Sciatic nerve (tissue), 2 donors: ENCODE results near the gene PTPRM. TPM values are rescaled to one million over a fixed set of nuclear protein-coding genes. Genes with fewer than 3 reads are reported as not detected.

Source experiments
- ATAC-seq: fragments of 200-7000 bp; cut with Tn5 transposase; one replicate; pipeline ENCODE4 v1.9.1; 2020; ENCODE audit warnings: mild to moderate bottlenecking, moderate library complexity
- DNase-seq: peaks from one replicate; pipeline ENCODE4 v3.0.0-alpha.2; 2020; ENCODE audit warnings: low spot score
- intact Hi-C: fragments of 100-400 bp; cut with DNase I; formaldehyde crosslinking; loops from one replicate; pipeline ENCODE4 v1.14.2; 2022
- total RNA-seq: library from RNA; stranded (reverse); fragmentation: NEBNext Ultra II Directional; extraction: Animal tissue kit (Norgen Biotek cat#: 25700); gene quantifications from one replicate; pipeline ENCODE4 v1.2.1, GENCODE V29; 2021
- donor health status: DM: no; HTN: no; CAD: no.
- donor health status: DM: no; HTN: no; CAD: no.

Gene PTPRM
- total RNA-seq, 1 donor from 2014 or later, result 66.5 TPM

DNA sequence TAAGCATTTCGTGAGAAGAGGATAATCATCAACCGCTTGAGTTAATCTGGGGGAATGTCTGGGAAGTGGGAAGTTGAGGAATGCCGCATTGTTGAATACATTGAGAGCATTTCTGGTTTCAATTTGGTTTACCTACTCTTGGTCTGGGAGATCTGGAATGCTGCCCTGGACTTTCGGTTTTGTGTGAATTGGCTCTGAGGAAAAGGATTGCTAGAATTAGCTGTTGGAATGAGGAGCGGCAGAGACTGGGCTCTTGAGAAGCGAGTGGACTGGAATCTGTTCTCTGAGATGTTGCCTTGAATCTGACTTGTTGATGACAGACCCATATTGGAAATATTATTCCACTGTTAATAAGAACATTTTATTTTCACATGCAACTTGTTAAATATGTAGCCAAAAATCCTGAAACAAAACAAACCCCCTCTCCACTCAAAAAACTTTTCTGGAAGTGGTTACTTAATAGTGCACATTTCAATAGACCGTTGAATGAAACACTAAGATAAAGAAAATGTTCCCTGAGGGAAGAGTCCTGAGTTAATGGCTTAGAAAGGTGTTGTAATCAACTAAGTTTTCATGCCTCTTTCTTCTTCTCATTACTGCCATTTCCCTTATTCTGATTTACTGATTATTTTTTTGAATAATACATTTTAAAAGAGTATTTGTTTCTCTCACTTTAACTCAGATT is 50.8 kb downstream of the PTPRM start:
- peak; percentile 63 for DNase-seq
- ATAC-seq, result peak; percentile 84
- intact Hi-C loops, result no loop called here

DNA sequence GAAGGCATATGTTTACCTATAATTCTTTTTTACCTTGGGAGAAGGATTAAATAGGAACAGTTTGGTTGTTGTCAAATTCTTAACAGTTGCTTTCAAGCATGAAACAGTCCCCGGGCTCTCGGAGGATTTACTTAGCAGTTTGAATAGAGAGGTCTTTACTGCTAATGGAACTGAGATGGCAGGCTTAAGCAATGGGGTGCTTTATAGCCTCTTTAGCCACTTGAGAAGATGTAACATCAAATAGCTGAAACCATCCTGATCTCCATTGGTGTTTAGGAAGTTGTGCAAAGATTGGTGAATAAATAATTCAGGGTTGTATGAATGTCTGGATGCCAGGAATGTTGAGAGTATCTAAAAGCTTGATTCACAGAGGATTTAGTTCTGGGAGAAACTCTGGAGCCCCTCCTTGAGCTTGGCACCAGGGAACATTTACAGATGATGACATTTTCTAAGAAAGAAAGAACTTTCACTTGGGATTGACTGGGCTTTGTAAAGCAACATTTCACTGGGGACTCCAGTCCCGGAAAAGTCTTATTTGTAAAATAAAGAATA is 51.9 kb downstream of the PTPRM start:
- intact Hi-C loops, result no loop called here
- DNase-seq, result no peak
- ATAC-seq, result peak; percentile 19

DNA sequence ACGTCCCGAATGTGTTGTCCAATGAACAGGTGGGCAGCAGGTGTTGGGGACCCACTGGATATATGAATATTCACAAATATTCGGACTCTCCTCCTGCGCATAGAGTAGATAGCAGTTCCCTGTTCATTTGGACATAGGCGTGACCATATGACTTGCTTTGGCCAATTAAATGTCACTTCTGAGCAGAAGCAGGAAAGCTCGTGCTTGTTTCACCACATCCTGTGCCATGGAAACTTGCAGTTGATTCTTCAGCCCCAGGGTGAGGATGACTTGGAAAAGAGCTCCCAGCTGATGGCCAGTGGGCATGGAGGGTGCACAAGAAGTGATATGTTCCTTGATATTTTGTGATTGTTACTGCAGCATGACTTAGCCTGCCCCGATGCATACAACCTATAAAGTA is 52.6 kb downstream of the PTPRM start:
- intact Hi-C loops, result no loop called here
- no peak for ATAC-seq
- no peak for DNase-seq

DNA sequence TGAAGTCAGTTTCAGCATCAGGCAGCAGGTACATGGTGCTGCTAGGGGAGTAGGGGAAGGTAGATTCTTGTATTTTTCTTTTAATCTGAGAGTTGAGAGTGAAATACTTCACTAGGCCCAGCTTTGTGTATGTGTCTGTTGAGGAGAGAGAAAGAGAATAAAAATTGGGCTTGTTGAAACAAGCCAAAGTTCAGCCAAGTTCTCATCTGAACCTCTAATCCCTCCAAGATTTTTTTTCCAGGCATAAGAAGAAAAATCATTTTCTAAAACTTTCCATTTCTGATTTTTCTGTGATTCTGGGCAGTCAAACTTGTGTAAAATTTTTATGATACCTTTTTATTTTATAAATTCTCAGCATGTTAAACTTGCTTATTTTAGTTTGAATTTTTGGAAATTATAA is 55.6 kb downstream of the PTPRM start:
- no peak for ATAC-seq
- intact Hi-C loops, result no loop called here
- no peak for DNase-seq

DNA sequence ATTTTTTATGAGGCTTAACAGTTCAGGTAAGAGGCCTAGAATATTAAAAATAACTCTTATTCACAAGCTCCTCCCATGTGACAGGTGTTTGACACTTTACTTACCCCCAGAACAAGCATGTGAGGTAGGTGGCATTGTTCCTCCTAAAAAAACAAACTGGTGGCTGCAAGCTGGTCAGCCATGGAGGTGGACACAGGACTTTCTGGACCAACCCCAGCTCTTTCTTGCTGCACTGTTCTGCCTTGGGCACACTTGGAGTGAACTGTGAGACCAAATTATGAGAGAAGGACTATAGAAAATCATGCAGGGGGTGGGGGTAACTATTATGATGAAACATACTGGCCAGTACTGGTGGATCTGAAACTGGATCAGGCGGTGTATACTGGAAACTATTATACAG is 56.6 kb downstream of the PTPRM start:
- DNase-seq (no peak), ATAC-seq (no peak)

DNA sequence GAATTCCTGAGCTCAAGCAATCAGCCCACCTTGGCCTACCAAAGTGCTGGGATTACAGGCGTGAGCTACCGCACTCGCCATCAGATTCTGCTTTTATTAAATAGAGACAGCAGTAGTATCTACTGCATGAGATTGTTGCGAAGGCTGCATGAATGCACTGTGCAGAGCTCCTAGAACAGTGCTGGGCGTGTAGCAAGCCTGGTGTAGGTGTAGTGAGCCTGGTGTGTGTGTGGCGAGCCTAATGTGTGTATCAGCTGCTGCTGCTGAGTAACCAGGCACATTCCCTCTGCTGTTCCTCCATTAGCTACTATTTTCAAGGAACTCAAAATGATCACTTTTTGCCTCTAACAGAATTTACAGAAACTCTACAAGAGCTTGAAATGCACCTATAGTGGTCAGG is 57.6 kb downstream of the PTPRM start:
- ATAC-seq, result no peak
- DNase-seq, result no peak
- intact Hi-C loops, result no loop called here

More for the DNA sequence above, 56.6 kb downstream of the PTPRM start:
- intact Hi-C loops, result no loop called here

DNA sequence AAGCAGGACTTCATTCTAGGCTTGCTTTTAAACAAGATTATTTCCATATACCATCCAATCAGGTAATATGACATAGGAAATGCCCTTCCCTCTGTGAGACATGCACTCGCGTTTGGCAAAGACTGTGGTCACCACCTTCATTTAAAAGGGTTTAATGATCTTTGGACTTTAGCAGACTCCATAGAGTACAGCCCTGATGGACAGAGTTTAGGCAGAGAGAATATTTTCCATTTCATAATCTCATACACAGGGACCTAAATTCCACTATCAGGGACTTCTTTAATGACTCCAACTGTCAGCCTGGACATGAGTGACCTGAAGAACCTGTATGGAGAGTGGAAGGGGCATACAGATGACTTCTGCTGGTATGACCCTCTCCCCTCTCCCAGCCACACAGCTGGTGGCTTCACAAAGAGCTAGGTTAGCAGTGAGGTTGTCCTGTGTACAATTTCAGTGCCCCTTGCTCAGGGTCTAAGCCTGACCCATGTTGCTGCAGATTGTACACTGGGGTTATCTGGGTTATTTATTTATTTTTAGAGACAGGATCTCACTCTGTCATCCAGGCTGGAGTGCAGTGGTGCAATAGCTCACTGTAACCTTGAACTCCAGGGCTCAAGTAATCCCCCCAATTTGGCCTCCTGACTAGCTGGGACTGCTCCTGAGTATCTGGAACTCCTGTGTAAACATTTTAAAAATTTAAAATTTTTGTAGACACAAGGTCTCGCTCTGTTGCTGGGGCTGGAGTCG is 59.2 kb downstream of the PTPRM start:
- DNase-seq, result no peak
- peak; percentile 48 for ATAC-seq
- intact Hi-C loops, result no loop called here

DNA sequence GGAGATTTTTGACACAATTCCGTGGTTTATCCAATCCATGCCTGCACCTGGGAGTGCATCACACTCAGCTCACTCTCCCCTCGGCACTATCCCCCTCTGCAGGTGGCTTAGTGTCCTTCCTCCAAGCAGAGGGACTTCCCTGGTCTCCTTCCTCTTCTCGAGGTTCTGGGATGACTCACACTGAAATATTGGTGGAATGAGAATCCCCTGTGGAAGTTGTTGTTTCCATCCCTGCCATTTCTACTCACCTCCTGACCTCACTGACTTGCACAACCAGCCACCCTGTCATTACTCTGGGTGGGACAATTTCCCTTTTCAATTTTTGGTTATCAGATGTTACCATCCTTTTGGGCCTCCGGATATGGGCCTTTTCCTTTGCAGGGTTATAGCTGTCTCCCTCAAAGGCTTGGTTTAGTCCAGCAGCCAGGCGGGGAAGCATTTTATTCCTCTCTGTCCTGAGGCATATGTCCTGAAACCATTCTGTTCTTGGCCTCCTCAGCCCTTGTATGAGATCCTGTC is 59.9 kb downstream of the PTPRM start:
- no peak for DNase-seq
- intact Hi-C loops, result no loop called here
- ATAC-seq, result peak; percentile 85

DNA sequence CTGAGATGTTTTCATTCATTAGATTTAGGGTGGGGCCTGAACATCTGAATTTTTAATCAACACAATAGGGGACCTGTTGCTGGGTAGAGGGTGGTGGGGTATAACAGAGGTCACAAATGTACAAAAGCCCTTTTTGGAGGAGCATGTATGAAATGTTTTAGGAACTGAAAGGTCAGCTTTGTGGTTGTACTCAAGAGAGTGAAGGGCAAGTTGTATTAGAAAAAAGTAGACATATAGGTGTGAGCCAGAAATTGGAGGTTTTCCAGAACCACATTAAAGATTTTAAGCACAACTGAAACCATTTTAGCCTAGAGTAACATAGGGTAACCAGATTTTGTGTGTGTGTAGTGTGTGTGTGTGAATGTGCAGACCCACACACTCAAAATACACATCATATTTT is 62.3 kb downstream of the PTPRM start:
- DNase-seq (no peak), ATAC-seq (no peak)
- intact Hi-C loops, result no loop called here

DNA sequence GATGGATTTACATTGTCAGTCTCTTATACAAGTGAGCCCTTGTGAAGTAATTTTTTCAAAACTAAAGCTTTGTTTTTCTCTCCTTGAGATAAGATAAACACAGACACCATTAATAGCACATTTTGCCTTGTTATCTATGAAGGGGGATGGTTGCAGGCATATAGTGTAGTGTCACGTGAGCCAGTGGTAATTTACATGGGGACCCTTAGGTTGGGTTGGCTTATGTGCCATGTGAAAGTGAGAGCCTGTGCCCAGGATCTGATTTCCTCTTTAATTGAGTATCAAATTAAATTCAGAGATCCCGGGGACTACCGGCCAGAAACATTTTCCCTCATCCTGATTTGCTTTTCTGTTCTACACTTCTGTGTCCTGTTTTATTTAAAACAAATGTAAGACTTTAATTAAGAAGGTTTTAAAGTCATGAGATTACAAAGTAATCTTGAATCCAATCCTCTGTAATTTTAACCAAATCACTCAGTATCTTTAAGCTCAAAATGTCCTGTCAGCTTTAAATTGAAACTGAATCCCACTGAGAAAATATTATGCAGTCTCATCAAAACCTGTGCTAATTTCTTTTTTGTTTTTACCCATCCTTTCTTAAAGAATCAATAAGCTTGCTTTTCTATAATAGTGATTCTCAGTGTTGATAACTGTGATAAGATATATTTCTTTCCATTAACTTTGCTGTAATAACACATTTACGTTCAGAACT is 63.8 kb downstream of the PTPRM start:
- intact Hi-C loops, result no loop called here
- DNase-seq, result no peak
- no peak for ATAC-seq

DNA sequence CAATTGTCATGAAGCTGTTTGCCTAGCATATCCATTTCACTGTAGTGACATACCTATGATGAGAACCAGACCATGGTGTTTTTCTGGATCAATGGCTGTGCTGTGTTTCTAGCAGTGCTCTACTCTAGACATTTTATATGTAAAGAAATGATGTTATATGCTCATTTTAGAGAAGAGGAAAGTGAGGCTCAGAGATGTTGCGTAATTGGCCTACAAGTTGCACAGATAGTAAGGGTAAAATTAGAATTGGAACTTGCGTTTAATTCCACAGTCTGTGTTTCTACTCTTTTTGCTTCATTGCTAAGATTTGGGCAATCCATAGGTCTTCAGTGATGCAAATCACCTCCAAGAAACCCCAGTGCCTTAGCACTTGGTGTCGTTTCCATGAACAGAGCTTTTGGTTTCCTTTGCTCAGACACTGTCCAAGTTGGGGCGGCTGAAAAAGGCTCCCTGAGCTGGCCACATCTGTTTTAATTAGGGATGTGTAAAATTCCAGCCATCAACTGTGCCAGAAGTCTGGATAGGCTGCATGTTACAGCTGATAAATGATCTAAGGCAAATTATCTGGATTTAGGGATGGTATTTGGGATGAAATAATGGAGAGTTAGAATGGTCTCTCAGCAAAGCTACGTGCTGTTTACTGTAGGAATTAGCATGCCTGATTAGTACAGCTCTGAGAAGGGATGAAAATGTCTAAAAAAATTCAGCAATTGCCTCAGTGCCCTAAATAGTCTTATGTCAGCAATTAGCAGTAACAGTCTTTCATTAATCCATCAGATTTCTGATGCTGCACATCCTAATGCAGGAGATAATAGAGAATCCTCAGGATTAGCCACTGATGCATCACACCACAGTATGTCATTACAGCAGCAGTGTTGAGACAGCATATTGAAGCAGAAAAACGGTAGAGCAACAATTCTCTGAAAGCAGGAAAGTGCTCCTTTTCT is 65.3 kb downstream of the PTPRM start:
- DNase-seq (no peak), ATAC-seq (no peak)
- intact Hi-C loops, result no loop called here

DNA sequence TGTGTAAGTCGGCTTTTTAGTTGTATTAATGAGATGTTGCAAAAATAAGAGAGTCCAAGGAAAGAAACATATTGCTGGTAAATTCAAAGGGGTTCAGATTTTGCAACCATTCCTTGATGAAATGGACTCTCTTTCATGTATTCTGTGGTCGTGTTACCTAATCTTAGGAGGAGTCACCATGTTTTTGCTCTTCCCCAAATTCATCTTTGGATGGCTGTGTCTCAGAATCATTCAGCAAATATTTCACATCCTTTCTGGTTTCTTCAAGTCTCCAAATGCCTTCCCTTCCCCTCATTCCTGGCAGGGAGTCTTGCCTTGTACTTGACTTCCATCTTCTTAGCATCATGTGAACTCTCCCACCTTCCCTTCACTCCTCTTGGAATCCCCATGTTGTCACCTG is 66.1 kb downstream of the PTPRM start:
- intact Hi-C loops, result no loop called here
- no peak for DNase-seq
- ATAC-seq, result no peak

DNA sequence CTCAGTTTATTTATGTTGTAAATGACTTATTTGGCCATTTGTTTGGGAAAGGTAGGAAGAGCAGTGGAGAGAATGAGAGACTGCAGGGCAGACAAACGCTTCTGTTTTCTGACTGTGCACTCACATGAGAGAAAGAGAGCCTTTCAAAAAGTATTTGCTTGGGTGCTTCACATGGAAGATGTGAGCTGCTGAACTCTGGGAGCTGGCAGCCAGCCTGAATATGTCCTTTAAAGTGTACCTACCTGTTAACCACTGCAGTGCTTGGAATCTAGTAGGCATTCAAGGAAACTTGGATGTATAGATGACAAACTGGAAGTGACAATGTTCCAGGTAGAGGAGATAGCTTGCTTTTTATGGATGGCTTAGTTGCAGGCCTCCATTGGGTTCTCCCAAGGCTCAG is 68.8 kb downstream of the PTPRM start:
- ATAC-seq (no peak), DNase-seq (no peak)
- intact Hi-C loops, result no loop called here

DNA sequence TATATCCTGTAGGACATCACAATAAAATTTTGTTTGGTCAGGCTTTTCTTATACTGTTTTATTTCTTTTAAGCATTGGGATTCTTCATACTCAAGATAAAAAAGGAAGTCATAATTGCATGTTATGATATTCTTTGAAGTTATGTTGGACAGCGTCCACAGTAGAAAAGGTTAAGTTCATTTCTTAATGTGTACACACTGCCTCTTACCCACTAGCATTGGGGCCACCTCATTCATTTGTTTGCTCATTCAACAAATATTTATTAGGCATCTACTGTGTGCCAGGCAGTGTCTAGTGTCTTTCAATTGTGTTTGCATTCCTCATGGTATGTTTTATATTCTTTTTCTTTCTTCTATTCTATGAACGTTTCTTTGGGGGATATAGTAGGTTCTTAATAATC is 70.2 kb downstream of the PTPRM start:
- DNase-seq (no peak), ATAC-seq (no peak)
- intact Hi-C loops, result no loop called here

DNA sequence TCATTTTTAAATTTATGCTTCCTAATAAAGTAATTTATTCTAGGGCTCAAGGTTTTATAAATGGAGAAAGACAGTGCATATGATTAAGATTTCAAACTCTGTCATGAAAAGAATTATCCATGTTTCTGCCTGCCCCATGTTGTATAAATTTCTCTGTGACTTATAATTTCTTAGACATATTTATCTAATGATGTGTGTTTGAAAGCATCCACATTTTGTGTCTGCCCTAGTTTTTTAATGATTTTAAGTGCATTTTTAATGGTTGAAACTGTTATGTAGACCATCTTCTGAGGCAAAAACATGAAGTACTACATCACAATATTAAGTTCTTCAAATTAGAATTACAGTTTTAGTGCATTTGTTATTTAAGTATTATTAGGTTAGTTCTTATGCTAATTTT is 71.2 kb downstream of the PTPRM start:
- DNase-seq (no peak), ATAC-seq (no peak)
- intact Hi-C loops, result no loop called here

DNA sequence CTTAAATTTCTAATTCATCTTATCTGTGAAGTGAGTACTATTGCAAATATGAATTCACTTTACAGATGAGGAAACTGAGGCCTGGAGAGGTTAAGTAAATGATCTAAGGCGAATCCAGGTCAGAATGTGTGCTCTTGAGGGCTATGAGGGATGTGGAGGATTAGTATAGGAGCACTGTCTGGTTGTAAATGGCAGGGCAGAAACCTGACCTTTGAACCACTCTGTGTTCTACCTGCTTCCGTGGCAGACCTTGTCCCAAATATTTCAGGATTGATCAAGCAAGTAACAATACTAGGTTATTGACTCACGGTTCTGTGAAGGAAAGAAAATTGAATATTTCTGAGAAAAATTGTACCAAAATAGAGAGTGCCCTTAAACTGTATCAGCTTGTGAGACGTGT is 74.7 kb downstream of the PTPRM start:
- intact Hi-C loops, result no loop called here

DNA sequence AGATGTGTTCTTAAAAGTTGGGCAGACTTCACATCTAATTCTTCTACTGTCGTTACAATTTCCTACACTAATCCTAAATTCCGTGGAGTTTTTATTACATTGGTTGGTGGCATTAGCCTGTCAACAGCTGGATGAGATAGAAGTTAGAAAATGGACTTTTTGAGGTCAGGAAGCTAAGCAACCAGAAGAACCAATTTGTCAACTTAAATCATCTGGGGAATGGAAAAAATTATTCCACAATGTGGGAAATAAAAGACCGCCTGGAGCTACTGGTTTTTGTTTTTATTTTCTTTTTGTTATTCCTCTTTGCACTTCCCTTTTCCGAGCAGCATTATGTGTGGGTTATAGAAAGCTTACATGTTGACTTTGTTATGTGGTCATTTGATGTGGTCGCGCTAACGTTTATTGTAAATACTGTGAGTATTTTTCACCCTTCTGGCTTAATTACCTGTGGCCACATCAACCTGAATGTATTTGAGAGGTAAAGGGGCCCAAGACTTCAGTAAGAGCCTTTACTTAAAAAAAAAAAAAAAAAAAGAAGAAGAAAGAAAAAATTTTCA is 75.3 kb downstream of the PTPRM start:
- ATAC-seq (no peak), DNase-seq (no peak)
- intact Hi-C loops, result no loop called here

More for the DNA sequence above, 74.7 kb downstream of the PTPRM start:
- no peak for DNase-seq
- ATAC-seq, result no peak

DNA sequence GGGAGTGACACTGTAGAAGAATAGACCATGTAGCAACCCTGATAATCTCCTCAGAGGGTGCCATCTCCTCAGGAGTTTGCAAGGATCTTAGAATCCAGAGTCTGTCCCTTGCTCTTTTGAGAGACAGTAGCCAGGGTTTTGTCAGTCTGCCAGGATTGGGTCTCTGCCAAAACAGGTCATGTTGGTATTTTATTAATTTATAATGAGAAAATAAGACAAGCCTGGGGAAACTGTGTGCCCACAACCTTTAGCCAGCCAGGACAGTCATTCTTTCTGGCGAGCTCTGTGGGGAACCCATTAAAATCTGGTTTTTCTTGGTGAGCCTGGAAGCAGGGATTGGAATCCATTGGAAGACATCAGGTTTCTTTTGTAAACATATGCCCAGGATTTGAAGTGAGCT is 78.6 kb downstream of the PTPRM start:
- intact Hi-C loops, result no loop called here
- no peak for DNase-seq
- ATAC-seq, result no peak
